HG03378 (cell line): ENCODE measurements around the gene CGREF1.
A peak's percentile ranks its signal among the peaks of the same experiment; 100 is the strongest.
"Not testable (repeated sequence)": the region's sequence is repeated elsewhere in the genome, so short reads cannot be mapped to it uniquely, and the experiment has no call there.

Experiments used
- ATAC-seq: cut with Tn5 transposase; IDR thresholded peaks from one replicate; pipeline ENCODE4 v1.9.1; 2021; ENCODE audit warnings: mild to moderate bottlenecking, moderate library complexity; ENCODE audit not compliant: unreplicated experiment

The CGREF1 gene

GRCh38 chr2:27076323-27076722 is 42.6 kb downstream of the CGREF1 start:
- no peak for ATAC-seq

- ATAC-seq, result not testable (repeated sequence)
Observed at GRCh38 chr2:27075566-27075871, 43.4 kb downstream of the CGREF1 start.

- ATAC-seq, result no peak
Observed at GRCh38 chr2:27074738-27075565, 44.0 kb downstream of the CGREF1 start.

GRCh38 chr2:27073782-27074181 is 45.1 kb downstream of the CGREF1 start:
- ATAC-seq, result no peak

GRCh38 chr2:27072920-27073319 is 46.0 kb downstream of the CGREF1 start:
- ATAC-seq, result no peak

DNA sequence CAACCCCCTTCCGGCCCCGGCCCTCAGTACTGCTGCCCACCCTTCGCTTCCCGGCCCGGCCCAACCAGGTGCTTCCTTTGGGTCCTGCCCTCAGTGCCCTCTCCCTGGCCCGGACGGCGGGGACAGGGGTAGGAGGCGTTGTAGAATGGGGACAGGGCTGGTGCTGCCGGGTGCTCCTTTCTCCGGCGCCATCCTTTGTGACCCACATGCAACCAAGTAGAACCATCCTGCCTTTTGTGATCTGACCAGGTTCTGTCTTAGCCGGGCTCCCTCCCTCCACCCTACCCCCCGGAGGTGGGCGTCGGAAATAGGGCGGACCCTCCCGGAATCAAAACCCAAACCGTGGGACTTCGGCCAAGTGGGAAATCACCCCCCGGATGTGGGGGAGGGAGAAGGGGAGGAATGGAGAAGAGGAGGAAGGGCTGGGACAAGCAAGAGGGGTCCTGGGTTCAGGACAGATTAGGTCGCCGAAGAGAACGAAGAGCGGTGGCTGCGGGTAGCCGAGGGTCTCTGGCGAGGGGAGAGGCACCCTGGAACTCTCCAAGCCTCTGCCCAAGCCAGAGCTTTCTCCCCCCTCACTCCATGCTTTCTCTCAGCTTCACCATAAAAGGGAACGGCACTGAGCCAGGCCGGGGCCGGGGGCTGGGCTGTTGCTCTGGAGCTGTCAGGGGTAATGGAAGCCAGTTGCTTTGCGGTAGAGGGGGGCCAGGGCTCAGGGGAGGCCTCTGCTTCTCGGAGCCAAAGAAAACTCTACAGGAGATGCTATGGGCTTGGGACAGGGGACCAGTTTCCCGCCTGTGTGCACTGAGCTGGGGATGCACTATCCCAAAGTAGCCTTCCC is 46.7 kb downstream of the CGREF1 start:
- peak; percentile 16 for ATAC-seq

DNA sequence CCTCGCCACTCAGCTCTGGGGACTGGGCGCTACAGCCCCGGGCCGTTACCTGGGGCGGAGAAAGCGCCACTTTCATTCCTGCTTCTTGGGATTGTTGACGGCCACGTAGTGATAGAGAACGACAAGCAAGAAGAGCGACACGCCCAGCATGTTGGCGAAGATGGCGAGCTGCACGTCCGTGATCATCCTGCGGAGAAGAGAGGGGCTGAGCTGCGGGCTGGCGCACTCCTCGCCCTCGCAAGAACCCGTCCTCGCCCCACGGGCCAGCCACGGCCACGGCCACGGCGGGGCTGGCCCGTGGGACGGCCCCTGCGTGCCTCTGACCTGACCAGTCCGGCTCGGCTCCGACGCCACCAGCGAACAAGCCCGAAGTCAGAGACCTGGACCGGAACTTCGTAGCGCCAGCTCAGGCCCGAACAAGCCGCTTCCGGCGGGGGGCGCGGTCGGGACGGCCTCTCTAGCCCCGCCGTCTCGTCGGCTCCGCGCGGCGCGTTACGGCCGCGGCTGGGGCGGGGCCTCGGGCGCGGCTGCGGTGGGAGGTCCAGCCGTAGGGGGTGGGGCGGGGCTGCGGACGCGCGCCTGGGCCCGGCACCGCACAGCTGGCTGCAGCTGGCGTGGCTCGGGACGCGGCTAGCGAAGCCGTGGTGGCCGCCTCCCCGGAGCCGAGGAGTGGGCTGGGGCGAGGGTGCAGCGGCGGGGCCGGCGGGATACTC is 47.5 kb downstream of the CGREF1 start, which contains the start of gene OST4:
Gene OST4, minus strand, starts transcription at position 378 of the 713 bp plus-strand sequence.
- peak; percentile 64 for ATAC-seq

DNA sequence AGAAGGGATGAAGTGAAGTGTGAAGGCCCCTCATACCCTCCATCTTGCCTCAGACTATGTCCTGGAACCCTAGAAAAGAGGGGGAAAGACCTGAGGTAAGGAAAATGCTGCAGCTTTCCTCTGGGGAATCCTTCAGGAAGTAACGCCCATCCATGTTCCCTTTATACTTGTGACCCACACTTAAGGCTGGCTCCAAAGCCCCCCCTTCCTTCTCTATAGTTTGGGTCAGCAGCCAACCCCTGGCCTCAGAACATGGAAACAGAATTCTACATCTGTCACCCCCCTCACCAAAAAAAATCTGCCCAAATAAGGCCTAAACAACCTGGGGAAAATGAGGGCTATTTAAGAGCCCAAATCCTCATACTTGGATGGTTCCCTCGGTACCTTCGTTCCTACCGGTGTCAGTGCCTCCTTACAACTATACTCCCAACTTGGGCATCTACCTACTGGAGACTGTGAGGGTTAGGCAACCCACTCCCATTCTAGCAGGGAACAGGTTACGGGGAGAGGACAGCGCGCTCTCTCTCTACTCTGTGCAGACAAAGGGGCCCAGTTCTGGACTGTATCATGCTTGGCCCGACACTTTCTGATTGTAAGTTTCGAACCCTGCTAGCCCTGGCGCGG is 48.2 kb downstream of the CGREF1 start:
- ATAC-seq, result no peak

DNA sequence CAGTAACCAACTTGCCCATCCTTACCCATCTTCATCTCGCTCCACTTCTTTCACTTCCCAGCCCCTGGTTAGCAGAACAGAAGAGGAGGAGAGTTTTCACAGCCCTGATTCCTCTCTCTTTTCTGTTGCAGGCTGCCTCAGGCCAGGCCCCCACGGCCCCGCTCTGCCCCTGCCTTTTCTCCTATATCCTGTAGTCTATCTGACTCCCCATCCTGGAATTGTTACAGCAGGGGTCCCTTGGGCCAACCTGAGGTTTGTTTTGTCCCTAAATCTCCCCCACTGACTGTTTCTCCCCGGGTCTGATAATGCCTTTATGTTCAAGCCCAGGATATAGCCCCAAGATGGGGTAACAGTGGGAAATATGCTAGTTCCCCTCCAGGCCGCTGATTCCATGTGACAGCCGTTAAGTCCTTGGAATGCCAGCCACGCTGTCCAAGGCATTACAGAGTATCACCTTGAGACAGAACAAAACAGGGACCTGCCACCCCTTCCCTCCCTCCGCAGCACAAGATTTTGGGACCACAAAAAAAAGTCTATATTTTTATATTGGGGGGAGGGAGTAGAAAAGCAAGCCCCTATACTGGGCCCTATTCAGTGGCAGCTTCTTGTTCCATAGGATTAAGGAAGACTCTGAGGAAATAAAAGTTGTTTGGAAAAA is 48.8 kb downstream of the CGREF1 start:
- no peak for ATAC-seq

GRCh38 chr2:27069436-27069835 is 49.5 kb downstream of the CGREF1 start:
- no peak for ATAC-seq

DNA sequence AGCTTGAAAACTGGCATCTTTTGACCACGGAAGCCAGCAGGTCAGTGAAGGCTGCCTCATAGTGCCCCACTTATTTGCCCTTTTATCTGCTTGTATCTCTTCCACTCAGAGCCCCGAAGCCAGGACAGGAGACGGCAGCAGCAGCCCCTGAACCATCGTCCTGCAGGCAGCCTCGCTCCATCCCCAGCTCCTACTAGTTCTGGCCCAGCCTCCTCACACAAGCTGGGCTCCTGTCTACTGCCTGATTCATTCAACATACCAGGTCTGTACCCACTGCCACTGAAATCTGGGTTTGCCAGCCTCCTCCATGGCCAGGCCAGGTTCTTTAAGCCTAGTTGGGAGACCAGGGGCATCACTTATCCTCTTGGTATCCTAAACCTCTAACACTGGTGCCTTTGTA is 51.5 kb downstream of the CGREF1 start:
- no peak for ATAC-seq

DNA sequence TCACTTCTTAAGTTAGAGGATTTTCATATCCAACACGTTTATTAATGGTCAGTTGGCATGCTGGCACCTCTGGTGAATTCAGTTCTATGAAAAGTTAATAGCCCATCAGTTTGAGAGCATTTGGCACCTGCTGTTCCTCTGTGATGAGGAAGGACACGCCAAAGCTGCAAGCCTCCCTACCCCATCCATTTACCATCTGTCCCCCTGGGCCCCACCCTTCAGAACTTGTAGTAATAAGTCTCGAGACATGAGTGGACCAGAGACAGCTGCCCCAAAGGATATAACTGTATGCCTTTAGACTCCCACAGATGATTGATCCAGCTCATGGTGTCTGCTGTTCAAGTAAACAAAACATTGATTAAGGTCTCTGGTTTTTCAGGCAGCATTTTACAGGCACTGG is 53.8 kb downstream of the CGREF1 start:
- ATAC-seq, result no peak

DNA sequence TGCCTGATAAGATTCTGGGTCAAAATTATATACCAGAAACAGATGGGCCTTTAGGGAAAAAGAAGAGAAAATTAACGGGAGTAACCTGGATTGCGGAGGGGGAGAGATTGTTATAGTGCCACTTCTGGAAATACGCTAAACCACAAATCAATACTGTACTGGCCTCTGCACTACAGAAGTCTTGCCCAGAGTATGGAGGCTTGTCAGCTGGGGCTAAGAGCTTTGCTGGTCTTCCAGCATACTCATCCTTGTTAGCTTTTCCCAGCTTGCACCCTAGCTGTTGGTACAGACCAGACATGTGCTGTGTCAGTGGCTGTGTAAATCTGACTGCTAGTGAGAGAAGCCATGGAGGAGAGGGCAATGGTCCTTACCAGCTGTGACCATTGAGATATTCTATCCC is 58.6 kb downstream of the CGREF1 start:
- no peak for ATAC-seq

DNA sequence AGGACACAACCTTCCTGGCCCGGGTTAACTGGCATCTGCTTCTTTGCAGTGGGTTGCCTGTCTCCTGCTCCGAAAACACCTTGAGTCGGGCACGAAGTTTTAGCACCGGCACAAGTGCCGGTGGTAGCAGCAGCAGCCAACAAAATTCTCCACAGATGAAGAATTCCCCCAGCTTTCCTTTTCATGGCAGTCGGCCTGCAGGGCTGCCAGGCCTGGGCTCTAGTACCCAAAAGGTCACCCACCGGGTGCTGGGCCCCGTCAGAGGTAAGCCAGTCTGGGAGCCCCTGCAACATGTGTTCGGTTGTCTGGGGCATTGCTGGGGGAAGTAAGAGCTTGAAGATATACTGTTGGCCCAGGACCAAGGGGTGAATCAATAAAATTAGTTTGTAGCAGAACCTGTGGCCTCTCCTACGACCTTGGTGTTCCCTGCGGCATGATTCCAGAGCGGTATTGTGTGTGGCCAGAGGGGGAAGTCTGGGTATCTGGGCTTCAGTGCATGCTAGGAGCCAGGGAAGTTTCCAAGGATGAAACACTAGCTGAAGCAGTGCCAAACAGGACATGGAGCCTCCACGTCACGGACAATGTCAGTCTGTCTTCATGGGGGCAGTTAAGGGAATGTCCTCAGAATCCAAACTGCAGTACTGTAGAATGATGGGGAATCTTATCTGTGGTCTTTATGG is 59.6 kb downstream of the CGREF1 start:
- ATAC-seq, result no peak

- no peak for ATAC-seq
Observed at GRCh38 chr2:27058210-27058609, 60.7 kb downstream of the CGREF1 start.

GRCh38 chr2:27057184-27057583 is 61.7 kb downstream of the CGREF1 start:
- ATAC-seq, result no peak

- ATAC-seq, result no peak
Observed at GRCh38 chr2:27054721-27055120, 64.2 kb downstream of the CGREF1 start.

GRCh38 chr2:27053776-27054175 is 65.2 kb downstream of the CGREF1 start:
- no peak for ATAC-seq

DNA sequence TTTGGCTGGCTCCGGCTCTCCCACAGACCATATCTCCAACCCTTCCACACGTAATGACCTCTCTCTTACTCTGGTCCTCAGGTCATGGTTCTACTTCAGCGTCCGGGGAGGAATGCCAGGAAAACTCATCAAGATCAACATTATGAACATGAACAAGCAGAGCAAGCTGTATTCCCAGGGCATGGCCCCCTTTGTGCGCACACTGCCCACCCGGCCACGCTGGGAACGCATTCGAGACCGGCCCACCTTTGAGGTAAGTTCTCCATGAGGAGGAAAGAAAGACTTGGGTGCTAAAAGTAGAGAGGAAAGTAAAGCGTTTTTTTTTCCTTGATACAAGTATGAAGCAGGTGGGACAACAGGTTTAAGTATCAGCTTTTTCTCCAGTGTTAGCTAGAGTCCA is 65.6 kb downstream of the CGREF1 start:
- no peak for ATAC-seq
